GM23338 (cell line): ENCODE data around the gene MCOLN2. TPM values are rescaled to one million over a fixed set of nuclear protein-coding genes. Genes with fewer than 3 reads are reported as not detected.

Source experiments
- ATAC-seq: fragments of 200-7000 bp; cut with Tn5 transposase; 3 replicates; pipeline ENCODE4 v1.9.1; 2020
- DNase-seq: peaks from one replicate; pipeline ENCODE4 v3.0.0-alpha.2; 2015; ENCODE audit warnings: low spot score
- H2AFZ ChIP-seq: fragments of 200-600 bp; sonication (generic); 2 replicates; pipeline ENCODE4 v1.8.0; 2016; ENCODE audit warnings: antibody characterized with exemption, mild to moderate bottlenecking, moderate library complexity
- H3F3A ChIP-seq: fragments of 200-600 bp; sonication (generic); replicated peaks from 2 replicates; pipeline ENCODE4 v1.8.0; 2017; ENCODE audit warnings: antibody characterized with exemption, mixed run types, low read depth
- H3K27ac ChIP-seq: fragments of 200-600 bp; sonication (generic); 2 replicates; pipeline ENCODE4 v1.6.1; 2016; ENCODE audit warnings: low read depth
- H3K27me3 ChIP-seq: fragments of 200-600 bp; sonication (generic); 2 replicates; pipeline ENCODE4 v1.8.0; 2016; ENCODE audit warnings: mild to moderate bottlenecking, mixed run types, moderate library complexity; ENCODE audit not compliant: insufficient read depth
- H3K36me3 ChIP-seq: fragments of 200-600 bp; sonication (generic); 2 replicates; pipeline ENCODE4 v1.8.0; 2016; ENCODE audit warnings: mild to moderate bottlenecking; ENCODE audit not compliant: insufficient read depth
- H3K4me1 ChIP-seq: fragments of 200-600 bp; sonication (generic); 2 replicates; pipeline ENCODE4 v1.8.0; 2016; ENCODE audit warnings: mild to moderate bottlenecking, moderate library complexity; ENCODE audit not compliant: insufficient read depth
- H3K4me2 ChIP-seq: fragments of 200-600 bp; sonication (generic); 2 replicates; pipeline ENCODE4 v1.7.1; 2017; ENCODE audit warnings: mixed run types
- H3K4me3 ChIP-seq: fragments of 200-600 bp; sonication (generic); 2 replicates; pipeline ENCODE4 v1.6.1; 2016; ENCODE audit warnings: mixed run types
- H3K79me2 ChIP-seq: fragments of 200-600 bp; sonication (generic); replicated peaks from 2 replicates; pipeline ENCODE4 v1.8.0; 2017; ENCODE audit warnings: mild to moderate bottlenecking; ENCODE audit not compliant: insufficient read depth
- H3K9me2 ChIP-seq: fragments of 200-600 bp; sonication (generic); 2 replicates; pipeline ENCODE4 v1.8.0; 2017; ENCODE audit not compliant: insufficient read depth
- H4K20me1 ChIP-seq: fragments of 200-600 bp; sonication (generic); replicated peaks from 2 replicates; pipeline ENCODE4 v1.8.0; 2017; ENCODE audit warnings: mild to moderate bottlenecking; ENCODE audit not compliant: insufficient read depth
- H3K27ac Mint-ChIP-seq: 2 replicates; pipeline ENCODE4 v1.8.0; 2020; ENCODE audit warnings: inconsistent platforms, mild to moderate bottlenecking, moderate library complexity, mixed read lengths
- H3K27me3 Mint-ChIP-seq: 3 replicates; pipeline ENCODE4 v1.8.0; 2022; ENCODE audit warnings: low read depth, mild to moderate bottlenecking, moderate library complexity, mixed read lengths, inconsistent platforms; ENCODE audit not compliant: insufficient read depth, poor library complexity
- H3K36me3 Mint-ChIP-seq: 3 replicates; pipeline ENCODE4 v1.8.0; 2021; ENCODE audit warnings: low read depth, mild to moderate bottlenecking, inconsistent platforms, moderate library complexity, mixed read lengths
- H3K4me1 Mint-ChIP-seq: 3 replicates; pipeline ENCODE4 v1.8.0; 2020; ENCODE audit warnings: mild to moderate bottlenecking, inconsistent platforms, mixed read lengths
- H3K4me3 Mint-ChIP-seq: 3 replicates; pipeline ENCODE4 v1.8.0; 2021; ENCODE audit warnings: moderate library complexity, mild to moderate bottlenecking, inconsistent platforms, mixed read lengths
- H3K9me3 Mint-ChIP-seq: 3 replicates; pipeline ENCODE4 v1.8.0; 2020; ENCODE audit warnings: moderate library complexity, mild to moderate bottlenecking, inconsistent platforms, mixed read lengths
- ETS1 ChIP-seq: IDR thresholded peaks from 2 replicates; pipeline ENCODE4 v1.6.1; 2016; ENCODE audit warnings: antibody characterized with exemption
- EZH2 ChIP-seq: fragments of 200-600 bp; sonication (generic); IDR thresholded peaks from one replicate; pipeline ENCODE4 v1.8.0; 2017; ENCODE audit warnings: antibody characterized with exemption, mild to moderate bottlenecking, low read depth; ENCODE audit not compliant: unreplicated experiment
- JUNB ChIP-seq: IDR thresholded peaks from one replicate; pipeline ENCODE4 v1.6.1; 2016; ENCODE audit warnings: antibody characterized with exemption; ENCODE audit not compliant: unreplicated experiment
- POLR2AphosphoS5 ChIP-seq: IDR thresholded peaks from 2 replicates; pipeline ENCODE4 v1.6.1; 2016; ENCODE audit warnings: antibody characterized with exemption, low read depth
- REST ChIP-seq: IDR thresholded peaks from one replicate; pipeline ENCODE4 v1.6.1; 2018; ENCODE audit warnings: antibody characterized with exemption; ENCODE audit not compliant: unreplicated experiment
- STAT1 ChIP-seq: IDR thresholded peaks from one replicate; pipeline ENCODE4 v1.6.1; 2016; ENCODE audit warnings: antibody characterized with exemption; ENCODE audit not compliant: unreplicated experiment
- ZNF114 ChIP-seq: fragments of 250-450 bp; sonication (Bioruptor Pico); IDR thresholded peaks from 2 replicates; pipeline ENCODE4 v1.5.0; 2020; ENCODE audit warnings: mild to moderate bottlenecking, moderate library complexity
- ZNF331 ChIP-seq: fragments of 250-450 bp; sonication (Bioruptor Pico); IDR thresholded peaks from 2 replicates; pipeline ENCODE4 v1.5.0; 2020; ENCODE audit warnings: low read depth, mild to moderate bottlenecking, moderate library complexity
- ZNF462 ChIP-seq: fragments of 250-450 bp; sonication (Bioruptor Pico); IDR thresholded peaks from 2 replicates; pipeline ENCODE4 v1.5.0; 2020; ENCODE audit warnings: mild to moderate bottlenecking, moderate library complexity
- polyA plus RNA-seq: library from polyadenylated mRNA; unstranded; fragments of >200 nt; fragmentation: Nextera tagmentation; extraction: Ambion mirVana; gene quantifications from 2 replicates; pipeline ENCODE4 v1.2.1, GENCODE V29; 2016
- total RNA-seq: library from RNA; depleted of rRNA; stranded (reverse); fragments of >200 nt; shearing (Covaris generic); gene quantifications from 2 replicates; pipeline ENCODE4 v1.2.3, GENCODE V29; 2014

MCOLN2 gene
- total and polyA plus RNA-seq, 2 experiments from 2014 or later, result 2.7 to 10.0 TPM

DNA sequence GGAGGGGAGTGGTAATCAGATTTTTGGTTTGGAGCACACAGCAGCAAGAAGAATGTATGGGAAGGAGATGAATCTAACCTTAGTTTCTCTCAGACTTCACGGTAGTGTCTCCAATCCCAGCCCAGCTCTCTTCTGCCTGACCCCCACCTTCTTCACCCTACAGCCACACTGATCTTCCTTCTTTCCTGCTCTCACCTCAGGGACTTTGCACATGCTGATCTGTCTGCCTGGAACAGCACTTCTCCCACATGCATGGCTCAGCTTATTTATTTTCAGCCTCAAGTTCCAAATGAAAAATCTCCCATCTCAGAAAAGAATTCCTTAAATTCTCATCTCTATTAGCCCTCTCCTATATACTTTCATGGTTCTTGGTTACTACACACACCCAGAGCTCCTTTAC lies 55.1 kb downstream of the MCOLN2 start (continued):
- TF ChIP-seq ETS1, result no peak
- no peak for TF ChIP-seq STAT1
- no peak for TF ChIP-seq ZNF331

DNA sequence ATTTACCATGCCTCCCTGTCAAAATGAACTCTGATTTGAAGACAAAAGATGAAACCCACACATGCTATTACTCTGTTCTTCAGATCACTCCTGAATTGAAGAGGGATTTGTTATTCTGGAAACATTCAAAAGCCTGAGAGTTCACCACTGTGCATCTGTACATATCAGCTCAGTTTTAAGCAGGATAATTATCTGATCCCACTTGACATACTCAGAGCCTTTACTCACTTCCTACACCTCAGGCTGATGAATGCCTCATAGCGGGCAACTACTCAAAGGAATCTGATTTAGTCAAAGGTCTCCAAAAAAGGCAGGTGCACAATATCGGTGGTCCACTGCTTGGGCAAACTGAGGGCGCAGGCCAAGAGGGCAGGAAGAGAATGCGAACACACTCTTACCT lies 56.4 kb downstream of the MCOLN2 start:
- Histone ChIP-seq H3K79me2 (no peaks in the 10 kb centered on the region), H3K36me3 (no peaks in the 10 kb centered on the region), H3F3A (no peaks in the 10 kb centered on the region), H3K4me3 (no peak overlapping the region), H3K27me3 (no peaks in the 10 kb centered on the region), H3K9me2 (no peaks in the 10 kb centered on the region), H2AFZ (no peak overlapping the region), H3K27ac (no peak overlapping the region), H3K4me1 (no peaks in the 10 kb centered on the region; the same call in 1 of the 2 replicates), H4K20me1 (no peaks in the 10 kb centered on the region), H3K4me2 (no peak overlapping the region)
- peaks cover 5% of the 10 kb centered on the region for H3K27me3 Mint-ChIP-seq
- DNase-seq (no peak), ATAC-seq (no peak)
- no peak overlapping the region for H3K27ac Mint-ChIP-seq
- TF ChIP-seq ETS1 (no peak), POLR2AphosphoS5 (no peak), REST (no peak), EZH2 (no peak)
- no peaks in the 10 kb centered on the region for H3K9me3 Mint-ChIP-seq
- H3K4me1 Mint-ChIP-seq, result peaks cover 8% of the 10 kb centered on the region; the same call in 2 of the 3 replicates
- no peak overlapping the region for H3K4me3 Mint-ChIP-seq
- no peaks in the 10 kb centered on the region for H3K36me3 Mint-ChIP-seq

DNA sequence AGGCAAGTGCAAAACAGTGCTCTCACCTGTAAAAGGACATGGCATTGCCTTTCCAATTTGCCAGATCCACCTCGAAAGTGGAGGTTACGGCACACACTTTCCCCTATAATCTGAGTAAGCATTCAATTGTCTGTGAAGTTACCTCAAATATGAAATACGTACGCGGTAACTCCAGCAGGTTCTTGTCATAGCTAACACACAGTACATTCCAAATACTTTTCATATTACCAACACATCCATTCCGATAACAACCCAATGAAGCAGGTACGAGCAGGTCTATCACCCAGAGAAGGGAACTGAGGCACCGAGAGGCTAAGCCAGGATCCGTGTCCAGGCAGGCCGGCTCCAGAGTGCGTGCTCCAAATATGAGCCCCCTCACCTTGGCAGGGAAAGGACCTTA lies 57.2 kb downstream of the MCOLN2 start:
- DNase-seq, result no peak
- Mint-ChIP-seq H3K27me3 (peaks cover 5% of the 10 kb centered on the region), H3K36me3 (no peaks in the 10 kb centered on the region)
- TF ChIP-seq JUNB (no peak), ZNF114 (CRISPR knock-in tag) (no peak), ZNF462 (CRISPR knock-in tag) (no peak)

More for the DNA sequence above, 57.2 kb downstream of the MCOLN2 start:
- Histone ChIP-seq H3K36me3 (no peaks in the 10 kb centered on the region), H4K20me1 (no peaks in the 10 kb centered on the region), H2AFZ (no peak overlapping the region), H3K4me3 (no peak overlapping the region), H3K4me1 (no peaks in the 10 kb centered on the region; the same call in 1 of the 2 replicates), H3K27ac (no peak overlapping the region), H3K27me3 (no peaks in the 10 kb centered on the region), H3F3A (no peaks in the 10 kb centered on the region), H3K9me2 (no peaks in the 10 kb centered on the region), H3K4me2 (no peak overlapping the region), H3K79me2 (no peaks in the 10 kb centered on the region)
- Mint-ChIP-seq H3K4me1 (peaks cover under 1% of the 10 kb centered on the region; the same call in 2 of the 3 replicates), H3K4me3 (no peak overlapping the region), H3K27ac (no peak overlapping the region), H3K9me3 (no peaks in the 10 kb centered on the region)
- no peak for ATAC-seq
